NCI-H2029 treated with DMSO at 0.1 percent for 48 hours (cell line): ENCODE results near the gene TMC6.

Source experiments
- DNase-seq: peaks from one replicate; lab custom pipeline; 2025; lab: John Stamatoyannopoulos, UW

The TMC6 gene

GRCh38 chr17:78135858-78136500, 7.4 kb upstream of the TMC6 start:
- DNase-seq: no peak

- no peak for DNase-seq
Observed at GRCh38 chr17:78134899-78135385, 6.4 kb upstream of the TMC6 start.

- no peak for DNase-seq
Observed at GRCh38 chr17:78133971-78134898, 5.7 kb upstream of the TMC6 start.

- no peak for DNase-seq
Observed at GRCh38 chr17:78133179-78133951, 4.8 kb upstream of the TMC6 start.

GRCh38 chr17:78132767-78133178, 4.2 kb upstream of the TMC6 start:
- DNase-seq: no peak

GRCh38 chr17:78132084-78132676, 3.6 kb upstream of the TMC6 start:
- DNase-seq: no peak

GRCh38 chr17:78131172-78132083, 2.9 kb upstream of the TMC6 start:
- no peak for DNase-seq

GRCh38 chr17:78130437-78131101, 2.0 kb upstream of the TMC6 start, which contains the start of gene TMC8:
TSS of gene TMC8 (plus strand) at chr17:78130771. CDS start at chr17:78131589, 818 bp downstream.
- DNase-seq: no peak

GRCh38 chr17:78130090-78130436, 1.5 kb upstream of the TMC6 start:
- no peak for DNase-seq

- DNase-seq: no peak
Observed at GRCh38 chr17:78129351-78130089, 965 bp upstream of the TMC6 start.

- DNase-seq: no peak
Observed at GRCh38 chr17:78127888-78128550, 536 bp downstream of the TMC6 start.

- no peak for DNase-seq
Observed at GRCh38 chr17:78127239-78127887, 1.2 kb downstream of the TMC6 start.

- DNase-seq: no peak
Observed at GRCh38 chr17:78126895-78127238, 1.7 kb downstream of the TMC6 start.

- no peak for DNase-seq
Observed at GRCh38 chr17:78125976-78126894, 2.3 kb downstream of the TMC6 start.

- DNase-seq: no peak
Observed at GRCh38 chr17:78125138-78125913, 3.2 kb downstream of the TMC6 start.

GRCh38 chr17:78124836-78125137, 3.8 kb downstream of the TMC6 start:
- DNase-seq: no peak
